Keratinocyte (primary cell): Measurements from ENCODE around the gene TFCP2L1. TPM values are rescaled to one million over a fixed set of nuclear protein-coding genes. Genes with fewer than 3 reads are reported as not detected.

Source experiments
- DNase-seq: peaks from one replicate; pipeline ENCODE4 v3.0.0-alpha.2; 2011; ENCODE audit warnings: low read depth, missing footprints, low spot score
- FAIRE-seq: peaks from 2 replicates; lab custom pipeline; 2011; peaks lifted over from hg19 to GRCh38; lab: Jason Lieb, UNC
- H2AFZ ChIP-seq: 2 replicates; pipeline ENCODE4 v1.6.0; 2012; ENCODE audit warnings: low read length, control low read depth, inconsistent platforms; ENCODE audit not compliant: control insufficient read depth
- H3K27ac ChIP-seq: 2 replicates; pipeline ENCODE4 v1.5.1; 2011; ENCODE audit warnings: low read length; ENCODE audit not compliant: control insufficient read depth, insufficient read depth
- H3K27me3 ChIP-seq: 3 replicates; pipeline ENCODE4 v1.6.0; 2011; ENCODE audit warnings: low read length; ENCODE audit not compliant: control insufficient read depth, insufficient read depth; ENCODE audit errors: extremely low read depth
- H3K36me3 ChIP-seq, 2 experiments: 2 replicates in 1 of 2; 3 replicates in 1 of 2; pipeline ENCODE4 v1.5.1; 2011; ENCODE audit warnings: low read length in 2 of 2, mild to moderate bottlenecking in 1 of 2; ENCODE audit not compliant: control insufficient read depth in 2 of 2, insufficient read depth in 2 of 2; ENCODE audit errors: extremely low read depth in 1 of 2
- H3K4me1 ChIP-seq: 3 replicates; pipeline ENCODE4 v1.5.1; 2011; ENCODE audit warnings: low read length; ENCODE audit not compliant: control insufficient read depth, insufficient read depth; ENCODE audit errors: extremely low read depth
- H3K4me2 ChIP-seq: 3 replicates; pipeline ENCODE4 v1.6.0; 2011; ENCODE audit warnings: low read depth, low read length; ENCODE audit not compliant: control insufficient read depth, insufficient read depth; ENCODE audit errors: extremely low read depth
- H3K4me3 ChIP-seq, 3 experiments: fragments of 200-600 bp in 1 of 3; sonication (generic) in 1 of 3; 2 replicates in 2 of 3; 3 replicates in 1 of 3; pipeline ENCODE4 v1.5.1; 2011 to 2016; ENCODE audit warnings: low read length in 3 of 3, mild to moderate bottlenecking in 3 of 3, control low read depth in 2 of 3, inconsistent platforms in 1 of 3, low read depth in 1 of 3, mixed read lengths in 1 of 3, mixed run types in 1 of 3, moderate library complexity in 1 of 3; ENCODE audit not compliant: control insufficient read depth in 2 of 3, insufficient read depth in 2 of 3; ENCODE audit errors: extremely low read depth in 1 of 3
- H3K79me2 ChIP-seq: 2 replicates; pipeline ENCODE4 v1.6.0; 2012; ENCODE audit warnings: low read length; ENCODE audit not compliant: control insufficient read depth, insufficient read depth
- H3K9ac ChIP-seq: 3 replicates; pipeline ENCODE4 v1.6.0; 2011; ENCODE audit warnings: low read length; ENCODE audit not compliant: control insufficient read depth, insufficient read depth; ENCODE audit errors: extremely low read depth
- H3K9me1 ChIP-seq: 3 replicates; pipeline ENCODE4 v1.6.0; 2011; ENCODE audit warnings: low read length; ENCODE audit not compliant: control insufficient read depth, insufficient read depth; ENCODE audit errors: extremely low read depth
- H3K9me3 ChIP-seq: 2 replicates; pipeline ENCODE4 v1.5.1; 2012; ENCODE audit warnings: low read depth, low read length; ENCODE audit not compliant: control insufficient read depth
- H4K20me1 ChIP-seq: 3 replicates; pipeline ENCODE4 v1.6.0; 2011; ENCODE audit warnings: low read length; ENCODE audit not compliant: control insufficient read depth, insufficient read depth; ENCODE audit errors: extremely low read depth
- EZH2 ChIP-seq: IDR thresholded peaks from one replicate; pipeline ENCODE4 v1.6.1; 2012; ENCODE audit warnings: inconsistent platforms, mild to moderate bottlenecking, low read length, moderate library complexity
- dilution Hi-C: fragments of 300-500 bp; cut with MboI; formaldehyde crosslinking; loops from one replicate; pipeline ENCODE4 v1.7.0; 2020; ENCODE audit warnings: low sequenced_read_pairs; ENCODE audit not compliant: extremely low pct_ligation_motif_present
- polyA plus RNA-seq, 5 experiments: library from polyadenylated mRNA; depleted of rRNA in 3 of 5; stranded (reverse) in 3 of 5; stranded (forward) in 1 of 5; unstranded in 1 of 5; fragments of >200 nt; gene quantifications; 1 replicate in 1 of 5; 2 replicates in 3 of 5; 3 replicates in 1 of 5; pipeline versions ENCODE4 v1.2.1 to v1.2.3, GENCODE V29; 2011 to 2012; ENCODE audit warnings: missing spikeins in 2 of 5, low read depth in 1 of 5, low replicate concordance in 1 of 5
- TF ChIP-seq, protein P1 (sequence below), 3 experiments: IDR thresholded peaks in 1 of 3; conservative IDR thresholded peaks in 1 of 3; optimal IDR thresholded peaks in 1 of 3; 2 replicates in 2 of 3; 3 replicates in 1 of 3; pipeline versions ENCODE3 to v1.5.1; 2011; ENCODE audit warnings: low read length in 3 of 3, mild to moderate bottlenecking in 3 of 3, moderate library complexity in 2 of 3, control low read depth in 1 of 3, inconsistent platforms in 1 of 3; ENCODE audit not compliant: insufficient read depth in 2 of 3; ENCODE audit errors: extremely low read depth in 1 of 3

The TFCP2L1 gene
- polyA plus RNA-seq, 1 donor (not counting 4 experiments of a cell fraction or from before 2014, with no cell fraction given): 29.4 TPM

DNA sequence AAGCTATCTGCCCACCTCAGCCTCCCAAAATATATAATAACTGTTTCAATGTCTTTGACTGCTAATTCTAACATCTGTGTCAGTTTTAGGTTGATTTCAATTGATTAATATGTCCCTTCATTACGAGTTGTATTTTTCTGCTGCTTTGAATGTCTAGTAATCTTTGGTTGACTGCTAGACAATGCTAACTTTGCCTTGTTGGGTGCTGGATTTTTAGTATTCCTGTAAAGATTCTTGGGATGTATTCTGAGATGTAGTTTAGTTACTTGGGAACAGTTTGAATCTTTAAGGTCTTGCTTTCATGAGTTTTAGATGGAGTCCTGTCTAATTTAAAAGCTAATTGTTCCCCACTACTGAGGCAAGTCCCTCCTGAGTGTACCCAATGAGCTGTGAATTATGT lies 114.4 kb downstream of the TFCP2L1 start:
- Histone ChIP-seq H3K79me2 (no peaks in the 10 kb centered on the region), H3K4me3 (no peak overlapping the region), H3K4me2 (no peak overlapping the region), H2AFZ (no peak overlapping the region), H3K4me1 (peaks cover 40% of the 10 kb centered on the region), H3K9me1 (peaks cover 2% of the 10 kb centered on the region), H3K9me3 (no peaks in the 10 kb centered on the region), H3K27ac (no peak overlapping the region), H3K36me3 (no peaks in the 10 kb centered on the region), H3K27me3 (no peaks in the 10 kb centered on the region), H3K9ac (no peak overlapping the region), H4K20me1 (no peaks in the 10 kb centered on the region)
- dilution Hi-C loops: no loop called here
- DNase-seq (no peak), FAIRE-seq (no peak)
- no peak for TF ChIP-seq EZH2
- TF ChIP-seq, protein P1, sequence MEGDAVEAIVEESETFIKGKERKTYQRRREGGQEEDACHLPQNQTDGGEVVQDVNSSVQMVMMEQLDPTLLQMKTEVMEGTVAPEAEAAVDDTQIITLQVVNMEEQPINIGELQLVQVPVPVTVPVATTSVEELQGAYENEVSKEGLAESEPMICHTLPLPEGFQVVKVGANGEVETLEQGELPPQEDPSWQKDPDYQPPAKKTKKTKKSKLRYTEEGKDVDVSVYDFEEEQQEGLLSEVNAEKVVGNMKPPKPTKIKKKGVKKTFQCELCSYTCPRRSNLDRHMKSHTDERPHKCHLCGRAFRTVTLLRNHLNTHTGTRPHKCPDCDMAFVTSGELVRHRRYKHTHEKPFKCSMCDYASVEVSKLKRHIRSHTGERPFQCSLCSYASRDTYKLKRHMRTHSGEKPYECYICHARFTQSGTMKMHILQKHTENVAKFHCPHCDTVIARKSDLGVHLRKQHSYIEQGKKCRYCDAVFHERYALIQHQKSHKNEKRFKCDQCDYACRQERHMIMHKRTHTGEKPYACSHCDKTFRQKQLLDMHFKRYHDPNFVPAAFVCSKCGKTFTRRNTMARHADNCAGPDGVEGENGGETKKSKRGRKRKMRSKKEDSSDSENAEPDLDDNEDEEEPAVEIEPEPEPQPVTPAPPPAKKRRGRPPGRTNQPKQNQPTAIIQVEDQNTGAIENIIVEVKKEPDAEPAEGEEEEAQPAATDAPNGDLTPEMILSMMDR (optimal IDR thresholded peaks at IDR 0.05 in 1 of 3, IDR thresholded peaks at IDR 0.05 in 1 of 3, conservative IDR thresholded peaks at IDR 0.05 in 1 of 3; ENCODE audit: extremely low read depth in 1 of 3, insufficient read depth in 2 of 3, low read length in 3 of 3): no peak

DNA sequence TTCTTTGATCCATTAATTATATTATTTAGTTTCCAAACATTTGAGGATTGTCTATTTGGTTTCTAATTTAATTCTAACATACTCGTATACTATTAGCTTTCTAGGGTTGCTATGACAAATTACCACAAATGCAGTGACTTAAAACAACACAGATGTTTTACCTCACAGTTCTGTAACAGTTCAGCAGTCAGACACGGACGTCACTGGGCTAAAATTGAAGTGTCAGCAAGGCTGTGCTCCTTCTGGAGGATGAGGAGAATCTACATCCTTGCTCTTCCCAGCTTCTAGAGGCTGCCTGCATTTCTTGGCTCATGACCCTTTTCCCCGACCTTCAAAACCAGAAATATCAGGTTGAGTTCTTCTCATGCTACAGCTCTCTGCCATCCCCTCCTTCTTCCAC lies 117.6 kb downstream of the TFCP2L1 start:
- H3K9me1 ChIP-seq: no peaks in the 10 kb centered on the region
- TF ChIP-seq EZH2: no peak
- TF ChIP-seq, protein P1 (optimal IDR thresholded peaks at IDR 0.05 in 1 of 3, IDR thresholded peaks at IDR 0.05 in 1 of 3, conservative IDR thresholded peaks at IDR 0.05 in 1 of 3; ENCODE audit: extremely low read depth in 1 of 3, insufficient read depth in 2 of 3, low read length in 3 of 3): no peak
- no peaks in the 10 kb centered on the region for H3K36me3 ChIP-seq
- H3K9me3 ChIP-seq: peaks cover 2% of the 10 kb centered on the region
- H3K9ac ChIP-seq: no peak overlapping the region
- H3K27me3 ChIP-seq: no peaks in the 10 kb centered on the region
- H3K4me1 ChIP-seq: peaks cover 10% of the 10 kb centered on the region
- dilution Hi-C loops: no loop called here
- DNase-seq (no peak), FAIRE-seq (no peak)
- no peak overlapping the region for H3K4me2 ChIP-seq
- H3K27ac ChIP-seq: no peak overlapping the region
- no peaks in the 10 kb centered on the region for H4K20me1 ChIP-seq
- H3K4me3 ChIP-seq: no peak overlapping the region
- no peaks in the 10 kb centered on the region for H3K79me2 ChIP-seq
- H2AFZ ChIP-seq: no peak overlapping the region

Other genes starting within 250 kb of the TFCP2L1 start
- gene RNU4ATAC, start 245.7 kb upstream of the TFCP2L1 start, polyA plus RNA-seq: not detected in 3 replicates